D721Med (cell line): ENCODE measurements around the gene NEK9.

Experiments used
- DNase-seq: peaks from one replicate; pipeline ENCODE4 v3.0.0; 2011; ENCODE audit warnings: low spot score; ENCODE audit not compliant: insufficient read length
- FAIRE-seq: peaks from 2 replicates; lab custom pipeline; 2011; peaks lifted over from hg19 to GRCh38; lab: Jason Lieb, UNC
- TF ChIP-seq, protein P1 (sequence below): IDR thresholded peaks from 2 replicates; pipeline ENCODE4 v1.5.1; 2012; ENCODE audit warnings: mild to moderate bottlenecking, control low read depth; ENCODE audit not compliant: insufficient read depth; ENCODE audit errors: missing control alignments

NEK9 gene

DNA sequence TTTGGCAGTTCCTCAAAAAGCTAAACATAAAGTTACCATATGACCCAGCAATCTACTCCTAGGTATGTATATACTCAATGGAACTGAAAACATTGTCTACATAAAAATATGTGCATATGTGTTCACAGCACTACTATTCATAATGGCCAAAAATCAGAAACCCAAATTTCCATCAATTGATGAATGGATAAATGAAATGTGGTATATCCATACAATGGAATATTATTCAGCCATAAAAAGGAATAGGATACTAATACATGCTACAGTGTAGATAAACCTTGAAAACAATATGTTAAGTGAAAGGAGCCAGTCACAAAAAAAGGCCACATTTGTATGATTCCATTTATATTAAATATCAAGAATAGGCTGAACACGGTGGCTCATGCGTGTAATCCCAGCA, 66.4 kb downstream of the NEK9 start:
- TF ChIP-seq, protein P1, sequence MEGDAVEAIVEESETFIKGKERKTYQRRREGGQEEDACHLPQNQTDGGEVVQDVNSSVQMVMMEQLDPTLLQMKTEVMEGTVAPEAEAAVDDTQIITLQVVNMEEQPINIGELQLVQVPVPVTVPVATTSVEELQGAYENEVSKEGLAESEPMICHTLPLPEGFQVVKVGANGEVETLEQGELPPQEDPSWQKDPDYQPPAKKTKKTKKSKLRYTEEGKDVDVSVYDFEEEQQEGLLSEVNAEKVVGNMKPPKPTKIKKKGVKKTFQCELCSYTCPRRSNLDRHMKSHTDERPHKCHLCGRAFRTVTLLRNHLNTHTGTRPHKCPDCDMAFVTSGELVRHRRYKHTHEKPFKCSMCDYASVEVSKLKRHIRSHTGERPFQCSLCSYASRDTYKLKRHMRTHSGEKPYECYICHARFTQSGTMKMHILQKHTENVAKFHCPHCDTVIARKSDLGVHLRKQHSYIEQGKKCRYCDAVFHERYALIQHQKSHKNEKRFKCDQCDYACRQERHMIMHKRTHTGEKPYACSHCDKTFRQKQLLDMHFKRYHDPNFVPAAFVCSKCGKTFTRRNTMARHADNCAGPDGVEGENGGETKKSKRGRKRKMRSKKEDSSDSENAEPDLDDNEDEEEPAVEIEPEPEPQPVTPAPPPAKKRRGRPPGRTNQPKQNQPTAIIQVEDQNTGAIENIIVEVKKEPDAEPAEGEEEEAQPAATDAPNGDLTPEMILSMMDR, result no peak
- FAIRE-seq (no peak), DNase-seq (no peak)

DNA sequence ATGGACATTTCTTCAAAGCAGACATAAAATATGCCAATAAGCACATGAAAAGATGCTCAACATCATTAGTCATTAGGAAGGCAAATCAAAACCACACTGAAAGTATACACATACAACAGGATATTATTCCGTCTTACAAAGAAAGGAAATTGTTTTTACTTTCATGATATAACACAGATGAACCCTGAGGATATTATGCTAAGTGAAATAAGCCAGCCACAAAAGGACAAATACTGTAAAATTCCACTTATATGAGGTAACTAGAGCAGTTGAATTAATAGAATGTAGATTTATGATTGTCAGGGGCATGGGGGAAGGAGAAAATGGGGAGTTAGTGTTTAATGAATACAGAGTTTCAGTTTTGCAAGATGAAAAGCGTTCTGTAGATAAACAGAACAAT, 67.2 kb downstream of the NEK9 start:
- FAIRE-seq, result no peak
- no peak for DNase-seq
- TF ChIP-seq, protein P1, result no peak

DNA sequence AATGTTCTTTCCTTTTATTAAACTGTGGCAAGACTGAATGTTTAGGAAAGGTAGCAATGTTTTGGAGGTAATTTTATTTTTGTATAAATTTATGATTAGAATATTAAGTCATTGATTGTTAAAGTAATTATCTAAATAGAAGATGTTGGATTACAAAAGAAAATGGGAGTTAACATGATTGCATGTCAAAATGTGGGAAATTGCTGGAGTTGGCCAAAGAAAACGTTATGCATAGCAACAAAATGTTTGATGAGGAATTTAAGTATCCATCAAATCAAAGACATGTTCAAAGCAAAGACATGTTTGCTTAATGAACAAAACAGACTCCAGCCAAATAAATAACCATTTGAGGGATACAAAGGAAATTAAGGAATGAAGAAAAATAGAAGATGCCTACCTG, 72.4 kb downstream of the NEK9 start:
- TF ChIP-seq, protein P1, result no peak
- FAIRE-seq (no peak), DNase-seq (no peak)

DNA sequence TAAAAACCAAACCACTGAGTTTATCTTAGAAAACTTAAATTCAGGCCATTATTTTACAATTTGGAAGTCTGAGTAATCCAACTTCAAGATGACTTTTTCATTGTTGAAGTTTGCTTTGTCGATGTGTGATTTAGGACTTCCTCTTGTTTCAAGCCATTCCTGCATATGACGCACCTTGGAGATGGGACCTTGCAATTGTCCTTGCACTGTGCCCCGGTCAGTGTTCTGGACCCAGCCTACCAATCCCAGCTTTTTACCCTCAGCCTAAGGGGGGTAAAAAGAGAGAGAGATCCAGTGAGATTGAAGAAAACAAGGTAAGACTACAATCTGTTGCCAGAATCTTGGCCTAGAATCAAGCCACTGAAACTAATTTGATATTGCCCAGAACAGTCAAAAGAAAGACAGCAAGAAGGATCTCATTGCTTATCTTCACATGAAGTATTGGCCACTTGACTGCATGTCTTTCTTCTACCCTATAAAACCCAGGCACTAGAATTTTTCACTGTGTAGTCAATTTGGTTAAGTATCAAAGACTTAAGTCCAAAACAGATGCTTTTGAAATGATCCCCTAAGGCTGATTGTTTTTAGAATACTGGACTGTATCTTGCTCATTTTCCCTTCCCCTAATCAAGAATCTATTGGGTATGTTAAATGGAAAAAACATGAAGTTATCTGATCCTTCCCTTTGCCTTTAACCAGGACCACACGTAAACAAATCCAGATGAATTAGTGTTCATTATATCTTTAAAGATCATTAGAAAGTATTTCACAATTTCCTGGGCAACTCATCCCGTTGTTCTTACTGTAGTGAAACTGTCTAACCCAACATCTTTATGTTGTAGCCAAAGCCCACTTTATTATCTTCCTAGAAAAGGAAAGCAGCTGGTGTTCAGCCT, 73.2 kb downstream of the NEK9 start:
- DNase-seq (no peak), FAIRE-seq (no peak)
- TF ChIP-seq, protein P1, result no peak

DNA sequence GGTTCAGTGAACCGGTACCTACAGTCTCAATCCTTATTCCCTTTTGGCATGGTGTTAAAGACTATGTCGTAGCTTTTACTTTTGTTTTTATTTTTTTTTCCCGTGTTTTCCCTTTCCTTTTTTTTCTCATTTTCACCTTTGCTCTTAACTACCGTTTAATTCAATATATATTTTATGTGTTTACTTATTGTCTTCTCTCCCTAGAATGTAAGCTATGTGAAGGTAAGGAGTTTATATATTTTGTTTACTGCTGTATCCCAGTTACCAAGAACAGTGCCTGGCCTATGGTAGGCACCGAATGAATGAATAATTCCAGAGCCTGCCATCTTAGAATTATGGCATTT, 75.3 kb downstream of the NEK9 start:
- no peak for DNase-seq
- FAIRE-seq, result no peak
- TF ChIP-seq, protein P1, result no peak

DNA sequence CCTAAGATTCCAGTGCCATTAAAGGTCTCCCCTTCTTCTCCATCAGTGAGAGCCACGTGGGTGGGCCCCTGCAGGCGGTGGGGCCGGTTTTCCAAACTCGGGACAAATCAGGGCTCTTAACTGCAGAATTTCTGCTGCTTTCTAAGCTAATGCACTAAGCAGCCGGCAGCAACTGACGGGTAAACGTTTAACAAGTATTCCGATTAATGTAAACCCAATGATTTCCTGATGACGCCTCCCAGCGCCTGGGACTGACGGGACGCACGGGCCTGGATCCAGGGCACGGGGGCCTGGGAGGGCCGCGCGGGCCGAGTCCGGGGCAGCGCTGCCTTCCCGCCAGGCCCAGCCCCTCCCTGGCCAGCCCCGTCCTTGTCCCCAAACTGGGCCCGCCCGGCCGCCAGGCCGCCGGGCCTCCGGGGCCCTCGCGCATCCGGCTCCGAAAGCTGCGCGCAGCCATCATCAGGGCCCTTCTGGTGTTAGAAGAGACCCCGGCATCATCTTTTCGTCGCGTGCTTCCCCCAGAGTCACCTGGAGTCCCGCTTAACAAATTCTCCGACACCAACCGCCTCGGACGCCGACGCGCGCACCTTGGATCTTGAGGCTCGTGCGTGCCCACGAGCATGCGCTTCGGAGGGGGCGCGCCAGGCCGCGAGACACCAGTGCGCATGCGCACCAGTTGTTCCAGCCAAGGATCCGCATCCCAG, 75.8 kb downstream of the NEK9 start, which contains the start of gene MLH3:
Gene MLH3 (minus strand): TSS at position 616 of the 704 bp plus-strand sequence. CDS start 1,812 bp downstream, outside the sequence.
- TF ChIP-seq, protein P1, result no peak
- DNase-seq (peak; percentile 63), FAIRE-seq (no peak)
